WTC11 (cell line): Measurements from ENCODE around the gene C11orf42. TPM values are rescaled to one million over a fixed set of nuclear protein-coding genes. Genes with fewer than 3 reads are reported as not detected.

Experiments
- ATAC-seq: fragments of 200-7000 bp; cut with Tn5 transposase; 2 replicates; pipeline ENCODE4 v1.10.0; 2021; ENCODE audit warnings: mild to moderate bottlenecking, moderate library complexity
- CTCF ChIA-PET: fragments of 300-600 bp; sonication (Branson Sonifier 250); formaldehyde crosslinking; loops from one replicate; lab custom pipeline; 2021; ENCODE audit warnings: antibody characterized with exemption; lab: Charles Lee
- POLR2A ChIA-PET: fragments of 350-600 bp; sonication (Branson Sonifier 250); formaldehyde crosslinking; loops from one replicate; lab custom pipeline; 2021; ENCODE audit warnings: antibody characterized with exemption; lab: Charles Lee
- DNase-seq: peaks from one replicate; pipeline ENCODE4 v3.0.0; 2021; ENCODE audit warnings: low spot score
- H3K27ac Mint-ChIP-seq: 2 replicates; pipeline ENCODE4 v1.8.0; 2021; ENCODE audit warnings: mixed read lengths
- H3K27me3 Mint-ChIP-seq: 2 replicates; pipeline ENCODE4 v1.8.0; 2021; ENCODE audit warnings: low read depth, mild to moderate bottlenecking, moderate library complexity, mixed read lengths
- H3K36me3 Mint-ChIP-seq: 2 replicates; pipeline ENCODE4 v1.8.0; 2021; ENCODE audit warnings: mixed read lengths
- H3K4me1 Mint-ChIP-seq: 2 replicates; pipeline ENCODE4 v1.8.0; 2022; ENCODE audit warnings: mixed read lengths
- H3K4me3 Mint-ChIP-seq: 2 replicates; pipeline ENCODE4 v1.8.0; 2021; ENCODE audit warnings: mild to moderate bottlenecking, moderate library complexity, mixed read lengths
- H3K9me3 Mint-ChIP-seq: 2 replicates; pipeline ENCODE4 v1.8.0; 2021; ENCODE audit warnings: mixed read lengths
- ATF6 ChIP-seq: sonication (generic); formaldehyde crosslinking; IDR thresholded peaks from 2 replicates; pipeline ENCODE4 v1.8.1; 2023; ENCODE audit warnings: mild to moderate bottlenecking, missing genetic modification reagents
- ESRRA ChIP-seq: sonication (generic); formaldehyde crosslinking; IDR thresholded peaks from 2 replicates; pipeline ENCODE4 v1.8.1; 2022; ENCODE audit warnings: mild to moderate bottlenecking, missing genetic modification reagents, borderline replicate concordance
- ETV6 ChIP-seq: sonication (generic); formaldehyde crosslinking; IDR thresholded peaks from 2 replicates; pipeline ENCODE4 v1.8.1; 2022; ENCODE audit warnings: mild to moderate bottlenecking, missing genetic modification reagents
- FOXP1 ChIP-seq: sonication (generic); formaldehyde crosslinking; IDR thresholded peaks from 2 replicates; pipeline ENCODE4 v1.8.0; 2022; ENCODE audit warnings: missing genetic modification reagents, mild to moderate bottlenecking, moderate library complexity, borderline replicate concordance
- FOXP4 ChIP-seq: sonication (generic); formaldehyde crosslinking; IDR thresholded peaks from 2 replicates; pipeline ENCODE4 v1.8.0; 2022; ENCODE audit warnings: mild to moderate bottlenecking, missing genetic modification reagents
- HMGA2 ChIP-seq: fragments of 250-450 bp; sonication (Bioruptor Pico); IDR thresholded peaks from 2 replicates; pipeline ENCODE4 v1.4.0; 2021; ENCODE audit warnings: mild to moderate bottlenecking, moderate library complexity
- JAZF1 ChIP-seq: fragments of 250-450 bp; sonication (Bioruptor Pico); IDR thresholded peaks from 2 replicates; pipeline ENCODE4 v1.9.0; 2021; ENCODE audit warnings: moderate library complexity, mild to moderate bottlenecking, inconsistent platforms
- MLX ChIP-seq: sonication (generic); formaldehyde crosslinking; IDR thresholded peaks from 2 replicates; pipeline ENCODE4 v1.8.1; 2023; ENCODE audit warnings: mild to moderate bottlenecking, missing genetic modification reagents, moderate library complexity
- MXD4 ChIP-seq: fragments of 250-450 bp; sonication (Bioruptor Pico); IDR thresholded peaks from 2 replicates; pipeline ENCODE4 v1.8.0; 2021; ENCODE audit warnings: mild to moderate bottlenecking, moderate library complexity, borderline replicate concordance
- MYBL2 ChIP-seq: sonication (generic); formaldehyde crosslinking; IDR thresholded peaks from 2 replicates; pipeline ENCODE4 v1.8.1; 2023; ENCODE audit warnings: mild to moderate bottlenecking, moderate library complexity, missing genetic modification reagents
- NFE2L1 ChIP-seq: sonication (generic); formaldehyde crosslinking; IDR thresholded peaks from 2 replicates; pipeline ENCODE4 v1.8.1; 2023; ENCODE audit warnings: missing genetic modification reagents
- NR1H2 ChIP-seq: sonication (generic); formaldehyde crosslinking; IDR thresholded peaks from 2 replicates; pipeline ENCODE4 v1.9.0; 2021; ENCODE audit warnings: mild to moderate bottlenecking, moderate library complexity, missing genetic modification reagents
- NR3C1 ChIP-seq: sonication (generic); formaldehyde crosslinking; conservative IDR thresholded peaks from 2 replicates; pipeline ENCODE4 v1.8.1; 2023; ENCODE audit warnings: low read depth, mild to moderate bottlenecking, missing genetic modification reagents
- SMAD3 ChIP-seq: sonication (generic); formaldehyde crosslinking; IDR thresholded peaks from 2 replicates; pipeline ENCODE4 v1.8.0; 2022; ENCODE audit warnings: missing genetic modification reagents, mild to moderate bottlenecking, borderline replicate concordance
- SMAD4 ChIP-seq: sonication (generic); formaldehyde crosslinking; IDR thresholded peaks from 2 replicates; pipeline ENCODE4 v1.8.0; 2022; ENCODE audit warnings: mild to moderate bottlenecking, missing genetic modification reagents
- SP1 ChIP-seq: sonication (generic); formaldehyde crosslinking; conservative IDR thresholded peaks from 2 replicates; pipeline ENCODE4 v1.8.1; 2022; ENCODE audit warnings: missing genetic modification reagents
- ZNF219 ChIP-seq: sonication (generic); formaldehyde crosslinking; IDR thresholded peaks from 2 replicates; pipeline ENCODE4 v1.8.0; 2023; ENCODE audit warnings: missing genetic modification reagents, mild to moderate bottlenecking, borderline replicate concordance
- ZNF232 ChIP-seq: sonication (generic); formaldehyde crosslinking; IDR thresholded peaks from 2 replicates; pipeline ENCODE4 v1.8.0; 2022; ENCODE audit warnings: mild to moderate bottlenecking, missing genetic modification reagents
- total RNA-seq: library from RNA; stranded (reverse); gene quantifications from 3 replicates; pipeline ENCODE4 v1.2.3, GENCODE V29; 2021
- TF ChIP-seq, protein P1 (sequence below): sonication (generic); formaldehyde crosslinking; IDR thresholded peaks from 2 replicates; pipeline ENCODE4 v1.8.1; 2022; ENCODE audit warnings: mild to moderate bottlenecking, moderate library complexity, missing genetic modification reagents
- TF ChIP-seq, protein P2 (sequence below): fragments of 250-450 bp; sonication (Bioruptor Pico); IDR thresholded peaks from 2 replicates; pipeline ENCODE4 v1.9.0; 2021; ENCODE audit warnings: moderate library complexity, mild to moderate bottlenecking, inconsistent platforms, borderline replicate concordance
- TF ChIP-seq, protein P3 (sequence below): fragments of 250-450 bp; sonication (Bioruptor Pico); IDR thresholded peaks from 2 replicates; pipeline ENCODE4 v2.1.2; 2022; ENCODE audit warnings: mild to moderate bottlenecking, moderate library complexity

The C11orf42 gene
- total RNA-seq, 1 experiment from 2014 or later = not detected

GRCh38 chr11:6234387-6235107, 29.2 kb downstream of the C11orf42 start, which contains the start of gene FHIP1B (continued):
- 0 out of 2 replicates have a peak, but pooled peaks have one; percentile 33 for TF ChIP-seq FOXP4 (CRISPR knock-in tag)
- TF ChIP-seq NFE2L1 (CRISPR knock-in tag) = 0 out of 2 replicates have a peak, but pooled peaks have one; percentile 54
- TF ChIP-seq ETV6 = peak; percentile 57; the same call in 1 of the 2 replicates
- TF ChIP-seq SMAD4 (CRISPR knock-in tag) = no peak
- TF ChIP-seq, protein P1, sequence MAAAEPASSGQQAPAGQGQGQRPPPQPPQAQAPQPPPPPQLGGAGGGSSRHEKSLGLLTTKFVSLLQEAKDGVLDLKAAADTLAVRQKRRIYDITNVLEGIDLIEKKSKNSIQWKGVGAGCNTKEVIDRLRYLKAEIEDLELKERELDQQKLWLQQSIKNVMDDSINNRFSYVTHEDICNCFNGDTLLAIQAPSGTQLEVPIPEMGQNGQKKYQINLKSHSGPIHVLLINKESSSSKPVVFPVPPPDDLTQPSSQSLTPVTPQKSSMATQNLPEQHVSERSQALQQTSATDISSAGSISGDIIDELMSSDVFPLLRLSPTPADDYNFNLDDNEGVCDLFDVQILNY (CRISPR knock-in tag) = peak; percentile 87; the same call in 1 of the 2 replicates

DNA sequence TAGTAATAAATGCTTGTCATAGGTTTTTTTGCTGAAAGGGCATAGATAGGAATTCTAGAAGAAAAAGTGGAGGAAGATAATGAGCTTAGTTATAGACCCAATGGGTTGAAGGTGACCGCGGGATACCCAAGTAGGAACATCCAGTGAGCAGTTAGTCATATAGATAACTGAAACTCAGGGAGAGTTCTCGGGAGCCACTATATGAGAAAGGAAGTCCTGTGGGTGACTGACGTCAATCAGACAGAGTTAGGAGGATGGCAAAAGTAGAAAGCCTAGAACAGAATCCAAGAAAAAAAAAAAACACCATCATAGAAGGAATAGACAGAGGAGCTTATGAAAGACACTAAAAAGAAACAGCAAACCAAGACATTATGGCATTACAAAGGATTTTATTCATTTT, 31.9 kb downstream of the C11orf42 start:
- H3K4me1 Mint-ChIP-seq = peaks cover 13% of the 10 kb centered on the region
- TF ChIP-seq MLX (CRISPR knock-in tag) = no peak
- no peak for TF ChIP-seq SMAD3 (CRISPR knock-in tag)
- no peak for TF ChIP-seq MXD4 (CRISPR knock-in tag)
- TF ChIP-seq SP1 (CRISPR knock-in tag) = no peak
- TF ChIP-seq, protein P2, sequence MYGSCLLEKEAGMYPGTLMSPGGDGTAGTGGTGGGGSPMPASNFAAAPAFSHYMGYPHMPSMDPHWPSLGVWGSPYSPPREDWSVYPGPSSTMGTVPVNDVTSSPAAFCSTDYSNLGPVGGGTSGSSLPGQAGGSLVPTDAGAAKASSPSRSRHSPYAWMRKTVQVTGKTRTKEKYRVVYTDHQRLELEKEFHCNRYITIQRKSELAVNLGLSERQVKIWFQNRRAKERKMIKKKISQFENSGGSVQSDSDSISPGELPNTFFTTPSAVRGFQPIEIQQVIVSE (CRISPR knock-in tag) = no peak
- no peak for TF ChIP-seq ZNF219 (CRISPR knock-in tag)
- no peak for TF ChIP-seq MYBL2 (CRISPR knock-in tag)
- TF ChIP-seq HMGA2 = no peak
- no peak for TF ChIP-seq ZNF232 (CRISPR knock-in tag)
- TF ChIP-seq NR1H2 (CRISPR knock-in tag) = no peak
- no peak for TF ChIP-seq FOXP1
- TF ChIP-seq, protein P3, sequence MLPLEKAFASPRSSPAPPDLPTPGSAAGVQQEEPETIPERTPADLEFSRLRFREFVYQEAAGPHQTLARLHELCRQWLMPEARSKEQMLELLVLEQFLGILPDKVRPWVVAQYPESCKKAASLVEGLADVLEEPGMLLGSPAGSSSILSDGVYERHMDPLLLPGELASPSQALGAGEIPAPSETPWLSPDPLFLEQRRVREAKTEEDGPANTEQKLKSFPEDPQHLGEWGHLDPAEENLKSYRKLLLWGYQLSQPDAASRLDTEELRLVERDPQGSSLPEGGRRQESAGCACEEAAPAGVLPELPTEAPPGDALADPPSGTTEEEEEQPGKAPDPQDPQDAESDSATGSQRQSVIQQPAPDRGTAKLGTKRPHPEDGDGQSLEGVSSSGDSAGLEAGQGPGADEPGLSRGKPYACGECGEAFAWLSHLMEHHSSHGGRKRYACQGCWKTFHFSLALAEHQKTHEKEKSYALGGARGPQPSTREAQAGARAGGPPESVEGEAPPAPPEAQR (CRISPR knock-in tag) = no peak
- TF ChIP-seq NFE2L1 (CRISPR knock-in tag) = no peak
- TF ChIP-seq, protein P1 (CRISPR knock-in tag) = no peak
- TF ChIP-seq ATF6 = no peak
- no peak for TF ChIP-seq JAZF1 (CRISPR knock-in tag)
- no peak for TF ChIP-seq ESRRA
- TF ChIP-seq NR3C1 = no peak
- TF ChIP-seq, all 79 proteins: peak for 0
- H3K27me3 Mint-ChIP-seq = no peaks in the 10 kb centered on the region
- POLR2A ChIA-PET = no interaction called here
- H3K27ac Mint-ChIP-seq = no peak overlapping the region
- CTCF ChIA-PET = interaction anchor here (0.6 to 4.5 kb wide), 5 partner anchors 15 to 126 kb away, joined by 3 to 39 read pairs (median 18); no protein-coding TSS in a partner anchor
- DNase-seq (no peak), ATAC-seq (no peak)
- H3K9me3 Mint-ChIP-seq = no peaks in the 10 kb centered on the region
- H3K36me3 Mint-ChIP-seq = no peaks in the 10 kb centered on the region
- H3K4me3 Mint-ChIP-seq = no peak overlapping the region
